Measurements from ENCODE around the gene FCHSD1.
A peak's percentile ranks its signal among the peaks of the same experiment; 100 is the strongest.

FCHSD1 gene

DNA sequence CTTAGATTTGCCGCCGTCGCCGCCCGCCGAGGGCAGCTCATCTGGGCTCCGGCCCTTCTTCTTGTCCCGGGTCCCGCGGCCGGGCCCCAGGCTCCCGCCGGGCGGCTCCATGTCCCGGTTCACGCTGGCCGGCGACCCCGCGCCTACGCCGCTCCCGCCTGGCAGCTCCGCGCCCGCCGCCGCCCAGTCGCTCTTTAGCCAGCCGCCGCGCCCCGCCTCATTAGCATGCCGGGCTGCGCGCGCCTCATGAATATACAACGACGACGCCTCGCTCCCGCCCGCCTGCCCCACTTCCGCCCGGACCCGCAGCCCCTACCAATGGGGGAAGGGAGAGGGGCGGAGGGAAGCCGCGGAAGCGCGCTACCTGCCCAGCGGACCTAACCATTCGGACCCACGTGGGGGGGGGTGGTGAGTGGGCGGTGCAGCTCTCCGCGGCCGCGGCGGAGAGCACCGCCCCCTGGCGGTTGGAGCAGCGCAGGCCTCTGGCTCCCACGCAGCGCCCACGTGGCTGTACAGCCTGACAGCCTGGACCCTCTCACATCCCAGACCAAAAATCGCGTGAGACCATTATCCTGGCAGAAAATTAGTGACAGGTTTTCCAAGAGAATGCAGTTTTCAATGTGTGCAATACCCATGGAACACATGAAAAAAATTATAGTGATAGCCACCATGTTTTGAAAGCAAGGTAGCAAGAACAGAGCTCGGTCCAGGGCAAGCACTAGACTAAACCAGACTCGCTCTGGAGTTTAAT, 32.2 kb downstream of the FCHSD1 start, which contains the start of gene DIAPH1:
TSS of gene DIAPH1 (minus strand) at position 197 of the 751 bp plus-strand sequence. CDS start at position 111, 86 bp downstream.
- peak within 1 kb of the TSS; percentile 72 to 95 (median 86) for H3K4me3 ChIP-seq (ENCODE audit: control insufficient read depth in 1 of 7, extremely low read depth in 1 of 7, insufficient read depth in 4 of 7, low read depth in 2 of 7, low read length in 6 of 7)
- peaks cover 6 to 49% (median 24%) of the 10 kb centered on the region in 4 experiments for H3K36me3 ChIP-seq (ENCODE audit: control insufficient read depth in 4 of 4, insufficient read depth in 4 of 4, low read length in 3 of 4)
- H3K27ac ChIP-seq (ENCODE audit: insufficient read depth in 1 of 2, low read depth in 1 of 2, low read length in 2 of 2, poor library complexity in 1 of 2, severe bottlenecking in 2 of 2): peak within 1 kb of the TSS; percentile 69 to 90
- peaks cover 22 to 44% (median 28%) of the 10 kb centered on the region in 4 experiments for H3K4me1 ChIP-seq (ENCODE audit: control extremely low read depth in 1 of 4, control insufficient read depth in 4 of 4, insufficient read depth in 4 of 4, low read length in 3 of 4)
- ChIA-PET CTCF (interaction anchor here (0.6 to 8.7 kb wide), 13 partner anchors 12 to 283 kb away, joined by 3 to 281 read pairs (median 8); partner anchors contain the start of genes HDAC3 and RELL2), POLR2A (interaction anchor here (0.6 to 1.7 kb wide), 7 partner anchors 10 to 299 kb away, joined by 3 to 11 read pairs (median 3); partner anchors contain the start of genes HDAC3, RELL2 and TAF7)
- 3% methylated on average over 44 of the region's 70 CpGs for WGBS (ENCODE audit: insufficient coverage)
- peak; percentile 97 to 99 (median 99) for DNase-seq
- no peaks in the 10 kb centered on the region for H3K9me3 ChIP-seq (ENCODE audit: control extremely low read depth in 1 of 5, control insufficient read depth in 4 of 5, insufficient read depth in 2 of 5, low read depth in 1 of 5, low read length in 4 of 5)
- no peaks in the 10 kb centered on the region for H3K27me3 ChIP-seq (replicated peaks in 2 of 5; ENCODE audit: control insufficient read depth in 4 of 5, insufficient read depth in 5 of 5, low read length in 4 of 5)

GRCh38 chr5:141618030-141618803, 33.0 kb downstream of the FCHSD1 start:
- DNase-seq: peak; percentile 50 to 81 (median 75)
- POLR2A ChIA-PET: interaction anchor here (0.6 to 1.5 kb wide), 7 partner anchors 9 to 298 kb away, joined by 3 to 5 read pairs (median 3); partner anchors contain the start of genes HDAC3, RELL2 and TAF7
- peak overlapping the region; percentile 72 to 95 (median 86) for H3K4me3 ChIP-seq (ENCODE audit: control insufficient read depth in 1 of 7, extremely low read depth in 1 of 7, insufficient read depth in 4 of 7, low read depth in 2 of 7, low read length in 6 of 7)
- no peaks in the 10 kb centered on the region for H3K9me3 ChIP-seq (ENCODE audit: control extremely low read depth in 1 of 5, control insufficient read depth in 4 of 5, insufficient read depth in 2 of 5, low read depth in 1 of 5, low read length in 4 of 5)
- H3K27ac ChIP-seq (ENCODE audit: insufficient read depth in 1 of 2, low read depth in 1 of 2, low read length in 2 of 2, poor library complexity in 1 of 2, severe bottlenecking in 2 of 2): peak overlapping the region; percentile 69 to 90
- under 1% methylated on average over 36 of the region's 36 CpGs for WGBS (ENCODE audit: insufficient coverage)
- CTCF ChIA-PET: interaction anchor here (1.5 to 8.7 kb wide), 10 partner anchors 11 to 50 kb away, joined by 3 to 281 read pairs (median 12); partner anchors contain the start of genes HDAC3 and RELL2
- H3K27me3 ChIP-seq (replicated peaks in 2 of 5; ENCODE audit: control insufficient read depth in 4 of 5, insufficient read depth in 5 of 5, low read length in 4 of 5): no peaks in the 10 kb centered on the region
- peaks cover 24 to 42% (median 33%) of the 10 kb centered on the region in 4 experiments for H3K4me1 ChIP-seq (ENCODE audit: control extremely low read depth in 1 of 4, control insufficient read depth in 4 of 4, insufficient read depth in 4 of 4, low read length in 3 of 4)
- peaks cover 6 to 41% (median 18%) of the 10 kb centered on the region in 4 experiments for H3K36me3 ChIP-seq (ENCODE audit: control insufficient read depth in 4 of 4, insufficient read depth in 4 of 4, low read length in 3 of 4)

DNA sequence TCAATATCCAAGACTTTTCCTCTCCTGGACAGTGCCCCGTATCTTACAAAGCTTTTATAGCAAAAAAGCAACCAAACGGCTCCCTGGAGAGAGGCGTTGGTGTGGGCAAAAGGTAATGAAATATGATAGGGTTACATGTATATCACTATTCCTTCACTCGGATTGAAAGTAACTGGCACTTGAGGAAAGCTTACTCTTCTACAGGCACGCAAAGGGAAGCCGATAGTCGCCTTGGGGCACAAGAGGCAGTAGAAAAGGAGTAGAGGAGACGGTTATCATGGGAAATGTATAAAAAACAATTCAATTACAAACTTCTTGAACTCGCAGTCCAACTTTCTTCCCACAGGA, 33.6 kb downstream of the FCHSD1 start:
- Histone ChIP-seq H3K27me3 (replicated peaks in 2 of 5; ENCODE audit: control insufficient read depth in 4 of 5, insufficient read depth in 5 of 5, low read length in 4 of 5) (no peaks in the 10 kb centered on the region), H3K4me1 (ENCODE audit: control extremely low read depth in 1 of 4, control insufficient read depth in 4 of 4, insufficient read depth in 4 of 4, low read length in 3 of 4) (peaks cover 26 to 44% (median 35%) of the 10 kb centered on the region in 4 experiments), H3K36me3 (ENCODE audit: control insufficient read depth in 4 of 4, insufficient read depth in 4 of 4, low read length in 3 of 4) (peaks cover 6 to 38% (median 16%) of the 10 kb centered on the region in 4 experiments), H3K4me3 (ENCODE audit: control insufficient read depth in 1 of 7, extremely low read depth in 1 of 7, insufficient read depth in 4 of 7, low read depth in 2 of 7, low read length in 6 of 7) (peak overlapping the region in 6 of 7 experiments; percentile 72 to 95 (median 86)), H3K27ac (ENCODE audit: insufficient read depth in 1 of 2, low read depth in 1 of 2, low read length in 2 of 2, poor library complexity in 1 of 2, severe bottlenecking in 2 of 2) (peak overlapping the region; percentile 69 to 90), H3K9me3 (ENCODE audit: control extremely low read depth in 1 of 5, control insufficient read depth in 4 of 5, insufficient read depth in 2 of 5, low read depth in 1 of 5, low read length in 4 of 5) (no peaks in the 10 kb centered on the region)
- WGBS (ENCODE audit: insufficient coverage): no CpG with 5 or more reads among the region's 9 CpGs
- CTCF ChIA-PET: interaction anchor here (1.4 to 8.7 kb wide), 7 partner anchors 10 to 32 kb away, joined by 3 to 281 read pairs (median 7); partner anchors contain the start of genes HDAC3 and RELL2
- no peak for DNase-seq
- POLR2A ChIA-PET: interaction anchor here (0.7 to 0.9 kb wide), 2 partner anchors 10 to 12 kb away, joined by 4 to 5 read pairs; no protein-coding TSS in a partner anchor

- Histone ChIP-seq H3K4me3 (ENCODE audit: control insufficient read depth in 1 of 7, extremely low read depth in 1 of 7, insufficient read depth in 4 of 7, low read depth in 2 of 7, low read length in 6 of 7) (peak overlapping the region in 6 of 7 experiments; percentile 72 to 95 (median 86)), H3K27ac (ENCODE audit: insufficient read depth in 1 of 2, low read depth in 1 of 2, low read length in 2 of 2, poor library complexity in 1 of 2, severe bottlenecking in 2 of 2) (peak overlapping the region in 1 of 2 experiments; percentile 90), H3K4me1 (ENCODE audit: control extremely low read depth in 1 of 4, control insufficient read depth in 4 of 4, insufficient read depth in 4 of 4, low read length in 3 of 4) (peaks cover 26 to 44% (median 35%) of the 10 kb centered on the region in 4 experiments), H3K27me3 (replicated peaks in 2 of 5; ENCODE audit: control insufficient read depth in 4 of 5, insufficient read depth in 5 of 5, low read length in 4 of 5) (no peaks in the 10 kb centered on the region), H3K9me3 (ENCODE audit: control extremely low read depth in 1 of 5, control insufficient read depth in 4 of 5, insufficient read depth in 2 of 5, low read depth in 1 of 5, low read length in 4 of 5) (no peaks in the 10 kb centered on the region), H3K36me3 (ENCODE audit: control insufficient read depth in 4 of 4, insufficient read depth in 4 of 4, low read length in 3 of 4) (peaks cover 6 to 37% (median 13%) of the 10 kb centered on the region in 4 experiments)
- CTCF ChIA-PET: interaction anchor here (0.6 to 8.7 kb wide), 10 partner anchors 10 to 811 kb away, joined by 3 to 281 read pairs (median 5); partner anchors contain the start of genes HDAC3 and RELL2
- peak in 2 of 3 donors; percentile 41 to 59 for DNase-seq
- no CpG with 5 or more reads among the region's 2 CpGs for WGBS (ENCODE audit: insufficient coverage)
- POLR2A ChIA-PET: interaction anchor here (0.9 kb wide), 1 partner anchor 11 kb away, joined by 5 read pairs; no protein-coding TSS in a partner anchor
These were observed 34.1 kb downstream of the FCHSD1 start for GRCh38 chr5:141617128-141617527.

DNA sequence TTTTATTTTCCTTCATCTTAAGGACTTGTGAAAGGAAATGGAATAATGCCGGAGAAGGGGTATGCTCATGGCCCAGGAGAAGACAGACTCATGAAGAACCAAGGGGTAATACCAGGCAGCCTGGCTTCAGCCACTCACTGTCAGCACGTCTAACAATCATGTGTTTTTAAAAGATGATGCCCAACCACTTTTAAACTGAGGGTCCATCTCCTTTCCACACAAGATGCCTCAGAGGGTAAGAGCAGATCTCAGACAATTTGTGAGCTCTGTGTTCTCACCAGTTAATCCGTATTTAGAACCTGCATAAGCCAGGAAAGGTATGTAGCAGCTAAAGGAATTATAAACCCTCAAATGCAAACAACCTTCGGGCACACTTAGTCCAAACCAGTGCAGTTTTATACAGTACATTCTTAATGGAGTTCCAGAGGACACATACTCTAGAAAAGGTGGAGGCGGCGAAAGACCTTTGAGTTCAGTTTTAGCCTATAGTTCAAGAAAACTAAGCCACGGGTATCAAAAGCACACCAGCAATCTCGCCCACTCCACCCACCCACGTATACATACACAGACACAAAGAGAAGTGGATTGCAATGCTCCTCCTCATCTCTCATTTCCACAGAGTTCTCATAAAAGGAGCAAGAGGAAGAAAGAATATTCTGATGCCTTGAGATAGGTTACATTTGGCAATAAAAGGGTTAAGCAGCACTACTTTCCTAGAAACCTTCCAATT, 35.1 kb downstream of the FCHSD1 start:
- no peaks in the 10 kb centered on the region for H3K9me3 ChIP-seq (ENCODE audit: control extremely low read depth in 1 of 5, control insufficient read depth in 4 of 5, insufficient read depth in 2 of 5, low read depth in 1 of 5, low read length in 4 of 5)
- 76% methylated on average over 6 of the region's 9 CpGs for WGBS (ENCODE audit: insufficient coverage)
- peak overlapping the region in 1 of 2 experiments; percentile 19 for H3K27ac ChIP-seq (ENCODE audit: insufficient read depth in 1 of 2, low read depth in 1 of 2, low read length in 2 of 2, poor library complexity in 1 of 2, severe bottlenecking in 2 of 2)
- H3K4me1 ChIP-seq (ENCODE audit: control extremely low read depth in 1 of 4, control insufficient read depth in 4 of 4, insufficient read depth in 4 of 4, low read length in 3 of 4): peaks cover 26 to 46% (median 36%) of the 10 kb centered on the region in 4 experiments
- CTCF ChIA-PET: interaction anchor here (0.6 to 8.7 kb wide), 10 partner anchors 9 to 810 kb away, joined by 3 to 281 read pairs (median 5); partner anchors contain the start of genes HDAC3 and RELL2
- POLR2A ChIA-PET: no interaction called here
- H3K27me3 ChIP-seq (replicated peaks in 2 of 5; ENCODE audit: control insufficient read depth in 4 of 5, insufficient read depth in 5 of 5, low read length in 4 of 5): no peaks in the 10 kb centered on the region
- peaks cover 3 to 34% (median 6%) of the 10 kb centered on the region in 4 experiments for H3K36me3 ChIP-seq (ENCODE audit: control insufficient read depth in 4 of 4, insufficient read depth in 4 of 4, low read length in 3 of 4)
- DNase-seq: no peak
- peak overlapping the region in 6 of 7 experiments; percentile 2 to 95 (median 86) for H3K4me3 ChIP-seq (ENCODE audit: control insufficient read depth in 1 of 7, extremely low read depth in 1 of 7, insufficient read depth in 4 of 7, low read depth in 2 of 7, low read length in 6 of 7)

DNA sequence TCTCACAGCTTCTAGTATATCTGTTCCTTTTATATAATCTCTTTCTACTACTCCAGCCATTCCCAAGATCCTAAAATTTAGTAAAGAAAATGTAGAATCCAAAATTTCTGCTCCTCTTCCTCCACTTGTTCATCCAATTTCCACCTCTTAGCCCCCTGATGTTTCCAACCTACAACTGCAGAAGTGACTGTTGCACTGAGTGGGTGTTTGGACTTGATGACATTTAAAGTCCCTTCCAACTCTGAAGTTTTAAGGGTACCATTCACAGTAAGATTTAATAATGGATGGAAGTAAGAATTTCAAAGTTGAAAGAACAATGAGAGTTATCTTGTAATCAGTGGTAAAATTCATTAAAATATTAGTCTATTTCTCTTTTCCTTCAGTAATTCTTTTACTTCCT, 37.9 kb downstream of the FCHSD1 start:
- H3K9me3 ChIP-seq (ENCODE audit: control extremely low read depth in 1 of 5, control insufficient read depth in 4 of 5, insufficient read depth in 2 of 5, low read depth in 1 of 5, low read length in 4 of 5): no peaks in the 10 kb centered on the region
- POLR2A ChIA-PET: no interaction called here
- H3K27me3 ChIP-seq (replicated peaks in 2 of 5; ENCODE audit: control insufficient read depth in 4 of 5, insufficient read depth in 5 of 5, low read length in 4 of 5): no peaks in the 10 kb centered on the region
- no peak overlapping the region for H3K4me3 ChIP-seq (ENCODE audit: control insufficient read depth in 1 of 7, extremely low read depth in 1 of 7, insufficient read depth in 4 of 7, low read depth in 2 of 7, low read length in 6 of 7)
- peak overlapping the region in 1 of 2 experiments; percentile 39 for H3K27ac ChIP-seq (ENCODE audit: insufficient read depth in 1 of 2, low read depth in 1 of 2, low read length in 2 of 2, poor library complexity in 1 of 2, severe bottlenecking in 2 of 2)
- H3K4me1 ChIP-seq (ENCODE audit: control extremely low read depth in 1 of 4, control insufficient read depth in 4 of 4, insufficient read depth in 4 of 4, low read length in 3 of 4): peaks cover 34 to 55% (median 45%) of the 10 kb centered on the region in 4 experiments
- no peak for DNase-seq
- H3K36me3 ChIP-seq (ENCODE audit: control insufficient read depth in 4 of 4, insufficient read depth in 4 of 4, low read length in 3 of 4): peaks cover 0 to 31% (median 1%) of the 10 kb centered on the region in 4 experiments
- CTCF ChIA-PET: interaction anchor here (1.5 to 8.7 kb wide), 4 partner anchors 10 to 22 kb away, joined by 4 to 281 read pairs (median 4); no protein-coding TSS in a partner anchor
